ENCODE measurements around the gene CALHM3. TPM values are rescaled to one million over a fixed set of nuclear protein-coding genes. Genes with fewer than 3 reads are reported as not detected.

Gene CALHM3
- total and polyA plus RNA-seq, 4 donors, result 0.02 to 0.15 TPM; not detected in 2

DNA sequence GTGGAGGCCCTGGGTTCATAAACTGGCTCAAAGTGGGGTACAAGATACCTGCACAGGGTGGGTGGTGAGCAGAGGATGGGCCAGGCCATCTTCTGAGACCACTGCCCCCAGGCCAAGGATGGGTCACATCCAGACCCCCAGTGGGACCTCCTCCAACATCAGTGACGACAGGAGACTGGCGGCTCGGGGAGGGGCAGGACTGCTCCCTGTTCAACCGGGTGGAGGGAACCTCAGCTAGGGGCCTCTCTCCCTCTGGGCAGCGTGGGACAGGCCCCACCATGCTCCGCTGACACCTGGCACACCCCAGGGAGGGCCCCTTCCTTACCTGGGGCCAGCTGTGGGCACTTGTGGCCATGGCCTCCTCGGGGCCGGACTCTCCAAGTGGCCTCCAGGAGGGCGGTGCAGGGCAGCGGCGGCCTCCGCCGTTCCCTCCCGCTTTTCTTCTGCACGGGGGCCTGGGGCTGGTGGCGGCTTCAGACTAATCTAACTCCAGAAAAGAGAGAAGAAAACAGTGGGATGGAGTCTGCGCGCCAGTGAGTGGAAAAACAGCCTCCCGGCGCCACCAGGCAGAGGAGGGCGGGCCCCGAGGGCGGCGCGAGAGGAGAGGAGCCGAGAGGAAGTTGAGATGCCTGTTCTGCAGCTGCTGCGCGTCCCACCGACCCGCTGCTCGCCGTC is 27.1 kb downstream of the CALHM3 start, which contains the start of gene CALHM2:
Gene CALHM2 (minus strand): TSS at position 540 of the 675 bp plus-strand sequence. CDS start 2,429 bp downstream, outside the sequence.
- peaks cover 0 to 15% (median 12%) of the 10 kb centered on the region in 4 donors for H3K36me3 ChIP-seq (ENCODE audit: control insufficient read depth in 4 of 4, insufficient read depth in 4 of 4, low read length in 4 of 4)
- peaks cover 0 to 23% (median 10%) of the 10 kb centered on the region in 5 donors for H3K4me1 ChIP-seq (ENCODE audit: control insufficient read depth in 5 of 5, insufficient read depth in 5 of 5, low read length in 5 of 5)
- DNase-seq, result peak; percentile 80 to 85 (median 80)
- ATAC-seq (ENCODE audit: insufficient read depth, low FRiP score), result peak; percentile 68
- H3K27ac ChIP-seq (ENCODE audit: low read depth in 1 of 2, low read length in 1 of 2), result peak within 1 kb of the TSS; percentile 75 to 87
- WGBS, 2 donors, result 1% methylated on average over 24 to 32 of the region's 32 CpGs
- H3K27me3 ChIP-seq (ENCODE audit: control insufficient read depth in 3 of 3, insufficient read depth in 3 of 3, low read length in 2 of 3), result no peaks in the 10 kb centered on the region
- TF ChIP-seq, protein P1, sequence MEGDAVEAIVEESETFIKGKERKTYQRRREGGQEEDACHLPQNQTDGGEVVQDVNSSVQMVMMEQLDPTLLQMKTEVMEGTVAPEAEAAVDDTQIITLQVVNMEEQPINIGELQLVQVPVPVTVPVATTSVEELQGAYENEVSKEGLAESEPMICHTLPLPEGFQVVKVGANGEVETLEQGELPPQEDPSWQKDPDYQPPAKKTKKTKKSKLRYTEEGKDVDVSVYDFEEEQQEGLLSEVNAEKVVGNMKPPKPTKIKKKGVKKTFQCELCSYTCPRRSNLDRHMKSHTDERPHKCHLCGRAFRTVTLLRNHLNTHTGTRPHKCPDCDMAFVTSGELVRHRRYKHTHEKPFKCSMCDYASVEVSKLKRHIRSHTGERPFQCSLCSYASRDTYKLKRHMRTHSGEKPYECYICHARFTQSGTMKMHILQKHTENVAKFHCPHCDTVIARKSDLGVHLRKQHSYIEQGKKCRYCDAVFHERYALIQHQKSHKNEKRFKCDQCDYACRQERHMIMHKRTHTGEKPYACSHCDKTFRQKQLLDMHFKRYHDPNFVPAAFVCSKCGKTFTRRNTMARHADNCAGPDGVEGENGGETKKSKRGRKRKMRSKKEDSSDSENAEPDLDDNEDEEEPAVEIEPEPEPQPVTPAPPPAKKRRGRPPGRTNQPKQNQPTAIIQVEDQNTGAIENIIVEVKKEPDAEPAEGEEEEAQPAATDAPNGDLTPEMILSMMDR (IDR thresholded peaks at IDR 0.05; ENCODE audit: control extremely low read depth, extremely low read depth), result no peak
- peak within 1 kb of the TSS; percentile 72 for H3K4me3 ChIP-seq
- H3K9ac ChIP-seq (ENCODE audit: insufficient read depth in 1 of 2, low read length in 2 of 2), result peak within 1 kb of the TSS; percentile 25 to 42
- no peaks in the 10 kb centered on the region for H3K9me3 ChIP-seq (ENCODE audit: control insufficient read depth in 4 of 4, insufficient read depth in 3 of 4, low read length in 3 of 4)

DNA sequence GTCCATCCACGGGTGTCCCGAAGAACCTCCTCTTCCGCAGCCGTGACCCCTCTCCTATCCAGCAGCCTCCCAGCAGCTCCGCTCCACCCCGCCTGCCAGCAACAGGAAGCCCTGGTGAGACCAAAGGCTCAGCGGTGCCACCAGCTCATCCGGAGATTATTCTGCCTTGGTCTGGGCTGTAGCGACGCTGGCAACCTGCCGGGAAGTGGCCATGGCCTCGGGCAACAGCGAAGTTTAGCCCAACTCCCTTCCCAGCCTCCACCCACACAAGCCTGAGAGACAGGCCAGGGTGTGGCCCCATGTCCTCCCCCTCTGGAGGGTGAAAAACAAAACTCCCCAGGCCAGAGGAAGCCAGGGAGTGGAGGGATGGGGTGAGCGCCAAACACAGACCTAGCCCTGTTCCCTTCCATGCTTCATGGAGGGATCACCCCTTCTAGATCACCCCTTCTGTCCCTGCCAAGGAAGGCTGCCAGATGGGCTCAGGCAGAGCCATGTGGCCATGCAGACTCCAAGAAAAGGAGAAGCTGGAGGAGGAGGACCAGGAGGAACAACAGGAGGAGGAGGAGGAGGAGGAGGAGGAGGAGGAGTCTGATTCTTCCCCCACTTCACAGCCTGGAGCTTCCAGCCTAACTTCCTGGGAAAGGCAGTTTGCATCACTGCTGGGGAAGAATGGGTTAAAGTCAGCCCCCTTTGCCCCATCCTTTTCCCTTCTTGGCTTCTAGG is 27.8 kb downstream of the CALHM3 start:
- Histone ChIP-seq H3K4me3 (peak overlapping the region; percentile 72), H3K27ac (ENCODE audit: low read depth in 1 of 2, low read length in 1 of 2) (peak overlapping the region; percentile 75 to 87), H3K9ac (ENCODE audit: insufficient read depth in 1 of 2, low read length in 2 of 2) (peak overlapping the region; percentile 25 to 42), H3K27me3 (ENCODE audit: control insufficient read depth in 3 of 3, insufficient read depth in 3 of 3, low read length in 2 of 3) (no peaks in the 10 kb centered on the region), H3K36me3 (ENCODE audit: control insufficient read depth in 4 of 4, insufficient read depth in 4 of 4, low read length in 4 of 4) (peaks cover 0 to 19% (median 12%) of the 10 kb centered on the region in 4 donors), H3K9me3 (ENCODE audit: control insufficient read depth in 4 of 4, insufficient read depth in 3 of 4, low read length in 3 of 4) (no peaks in the 10 kb centered on the region), H3K4me1 (ENCODE audit: control insufficient read depth in 5 of 5, insufficient read depth in 5 of 5, low read length in 5 of 5) (peaks cover 0 to 28% (median 10%) of the 10 kb centered on the region in 5 donors)
- 15 to 20% methylated on average over 14 of the region's 14 CpGs for WGBS, 2 donors
- ATAC-seq (ENCODE audit: insufficient read depth, low FRiP score) (peak; percentile 36), DNase-seq (peak; percentile 8 to 67 (median 21))
- TF ChIP-seq, protein P1 (IDR thresholded peaks at IDR 0.05; ENCODE audit: control extremely low read depth, extremely low read depth), result no peak

DNA sequence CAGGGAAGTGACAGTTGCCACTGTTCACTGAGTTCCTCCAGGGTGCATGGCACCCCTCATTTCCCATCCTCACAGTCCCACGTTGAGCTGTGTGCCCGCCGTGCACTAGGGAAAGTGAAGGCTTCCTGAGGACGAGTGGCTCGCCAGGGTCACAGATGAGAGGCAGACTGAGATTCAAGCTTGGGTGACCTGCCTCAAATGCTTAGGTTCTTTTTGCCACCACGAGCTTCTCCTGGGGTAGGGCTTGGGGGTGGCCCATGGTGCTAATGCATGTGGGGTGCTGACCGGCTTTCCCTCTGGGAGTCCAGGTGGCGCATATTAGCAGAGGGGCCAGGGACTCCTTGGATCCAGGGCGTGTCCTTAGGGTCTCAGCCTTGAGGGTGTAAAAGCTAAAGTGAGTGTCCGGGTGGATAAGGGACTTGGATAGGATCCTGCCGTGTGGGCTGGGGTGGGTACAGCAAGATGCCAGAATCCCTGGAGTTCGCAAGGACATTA is 28.8 kb downstream of the CALHM3 start:
- ATAC-seq (ENCODE audit: insufficient read depth, low FRiP score) (no peak), DNase-seq (no peak)
- peaks cover 0 to 35% (median 10%) of the 10 kb centered on the region in 5 donors for H3K4me1 ChIP-seq (ENCODE audit: control insufficient read depth in 5 of 5, insufficient read depth in 5 of 5, low read length in 5 of 5)
- H3K27me3 ChIP-seq (ENCODE audit: control insufficient read depth in 3 of 3, insufficient read depth in 3 of 3, low read length in 2 of 3), result no peaks in the 10 kb centered on the region
- no peaks in the 10 kb centered on the region for H3K9me3 ChIP-seq (ENCODE audit: control insufficient read depth in 4 of 4, insufficient read depth in 3 of 4, low read length in 3 of 4)
- H3K4me3 ChIP-seq, result no peak overlapping the region
- TF ChIP-seq, protein P1 (IDR thresholded peaks at IDR 0.05; ENCODE audit: control extremely low read depth, extremely low read depth), result no peak
- H3K27ac ChIP-seq (ENCODE audit: low read depth in 1 of 2, low read length in 1 of 2), result peak overlapping the region in 1 of 2 donors; percentile 87
- H3K36me3 ChIP-seq (ENCODE audit: control insufficient read depth in 4 of 4, insufficient read depth in 4 of 4, low read length in 4 of 4), result peaks cover 0 to 27% (median 14%) of the 10 kb centered on the region in 4 donors
- H3K9ac ChIP-seq (ENCODE audit: insufficient read depth in 1 of 2, low read length in 2 of 2), result no peak overlapping the region
- 84 to 91% methylated on average over 12 of the region's 12 CpGs for WGBS, 2 donors
